ENCODE data around the gene CIDEC.

The CIDEC gene

GRCh38 chr3:9841015-9841414, 39.0 kb downstream of the CIDEC start:
- no peak for DNase-seq

- no peak for DNase-seq
Observed at GRCh38 chr3:9838856-9839255, 41.2 kb downstream of the CIDEC start.

- DNase-seq: no peak
Observed at GRCh38 chr3:9837701-9838582, 42.1 kb downstream of the CIDEC start.

GRCh38 chr3:9834520-9835380, 45.3 kb downstream of the CIDEC start:
- no peak for DNase-seq

GRCh38 chr3:9833078-9833477, 47.0 kb downstream of the CIDEC start:
- DNase-seq: no peak

GRCh38 chr3:9831253-9831652, 48.8 kb downstream of the CIDEC start:
- no peak for DNase-seq

- DNase-seq: no peak
Observed at GRCh38 chr3:9828801-9829755, 51.0 kb downstream of the CIDEC start.

GRCh38 chr3:9826815-9827573, 53.1 kb downstream of the CIDEC start:
- DNase-seq: no peak

- DNase-seq: no peak
Observed at GRCh38 chr3:9825451-9826040, 54.5 kb downstream of the CIDEC start.

GRCh38 chr3:9820946-9821345, 59.1 kb downstream of the CIDEC start:
- DNase-seq: no peak

GRCh38 chr3:9820543-9820942, 59.5 kb downstream of the CIDEC start:
- DNase-seq: no peak

- DNase-seq: no peak
Observed at GRCh38 chr3:9818666-9819335, 61.3 kb downstream of the CIDEC start.

GRCh38 chr3:9817436-9817835, 62.6 kb downstream of the CIDEC start:
- no peak for DNase-seq

Measured in NCI-H446 treated with DMSO at 0.1 percent for 48 hours (cell line).